Effector CD4-positive, alpha-beta T cell (primary cell): Measurements from ENCODE around the gene RPS17.
"Not testable (repeated sequence)": the region's sequence is repeated elsewhere in the genome, so short reads cannot be mapped to it uniquely, and the experiment has no call there.

Experiments used
- DNase-seq: peaks from one replicate; pipeline ENCODE4 v3.0.0-alpha.2; 2020

RPS17 gene

DNA sequence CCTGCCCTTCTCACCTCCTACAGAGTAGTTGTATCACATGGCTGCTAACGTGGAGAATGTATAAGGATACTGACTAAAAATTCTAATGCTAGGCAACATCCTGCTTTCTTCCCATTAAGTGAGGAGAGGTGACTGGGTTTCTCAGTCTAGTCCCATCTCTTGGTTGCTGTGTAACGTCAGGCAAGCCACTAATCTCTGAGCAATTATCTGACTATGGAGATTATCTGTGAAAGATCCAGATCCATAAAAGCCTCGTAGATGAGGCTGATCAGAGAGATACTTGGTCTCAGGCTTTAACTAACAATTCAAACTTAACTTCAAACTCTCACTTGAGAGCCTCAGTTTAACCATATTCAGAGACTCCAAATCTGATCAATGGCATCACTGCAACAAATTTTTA lies 4.7 kb upstream of the RPS17 start:
- DNase-seq: no peak

GRCh38 chr15:82544431-82544830 lies 4.2 kb upstream of the RPS17 start:
- DNase-seq: no peak

DNA sequence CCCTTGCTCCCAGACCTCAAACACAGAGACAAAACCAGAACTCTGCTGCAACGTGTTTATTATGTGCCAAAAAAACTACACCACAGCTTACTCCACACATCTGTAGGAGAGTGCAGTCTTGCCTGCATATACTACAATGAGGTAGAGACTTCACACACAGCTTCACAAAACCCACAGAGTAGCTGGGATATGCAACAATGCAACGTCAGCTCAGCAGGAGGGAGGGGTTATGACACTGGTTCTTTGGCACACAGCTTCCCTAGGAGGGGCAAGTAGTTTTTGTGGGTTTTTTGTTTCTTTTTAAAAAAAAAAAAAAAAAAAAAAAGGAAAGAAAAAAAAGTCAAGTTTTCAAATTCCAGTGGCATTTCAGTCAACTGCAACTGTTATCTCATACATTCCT lies 2.9 kb upstream of the RPS17 start:
- DNase-seq: no peak

- DNase-seq: no peak
Measured at GRCh38 chr15:82540984-82541431, 751 bp upstream of the RPS17 start.

DNA sequence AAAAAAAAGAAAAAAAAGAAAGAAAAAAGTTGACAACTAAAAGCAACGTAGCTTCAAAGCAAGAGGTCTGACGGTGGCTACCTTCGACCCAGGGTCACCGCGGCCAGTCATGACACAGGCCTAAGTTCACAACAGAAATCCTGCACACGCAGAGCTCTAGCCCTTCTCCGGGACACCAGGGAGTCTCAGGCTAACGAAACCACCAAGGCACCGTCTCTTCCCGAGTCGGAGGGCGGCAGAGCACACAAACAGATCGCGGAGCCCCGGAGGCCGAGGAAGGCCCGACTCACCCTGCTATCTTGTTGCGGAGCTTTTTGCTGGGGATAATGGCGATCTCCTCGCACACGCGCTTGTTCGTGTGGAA lies 584 bp downstream of the RPS17 start:
- DNase-seq: no peak

GRCh38 chr15:82538961-82539690 lies 1.1 kb downstream of the RPS17 start:
- DNase-seq: no peak

DNA sequence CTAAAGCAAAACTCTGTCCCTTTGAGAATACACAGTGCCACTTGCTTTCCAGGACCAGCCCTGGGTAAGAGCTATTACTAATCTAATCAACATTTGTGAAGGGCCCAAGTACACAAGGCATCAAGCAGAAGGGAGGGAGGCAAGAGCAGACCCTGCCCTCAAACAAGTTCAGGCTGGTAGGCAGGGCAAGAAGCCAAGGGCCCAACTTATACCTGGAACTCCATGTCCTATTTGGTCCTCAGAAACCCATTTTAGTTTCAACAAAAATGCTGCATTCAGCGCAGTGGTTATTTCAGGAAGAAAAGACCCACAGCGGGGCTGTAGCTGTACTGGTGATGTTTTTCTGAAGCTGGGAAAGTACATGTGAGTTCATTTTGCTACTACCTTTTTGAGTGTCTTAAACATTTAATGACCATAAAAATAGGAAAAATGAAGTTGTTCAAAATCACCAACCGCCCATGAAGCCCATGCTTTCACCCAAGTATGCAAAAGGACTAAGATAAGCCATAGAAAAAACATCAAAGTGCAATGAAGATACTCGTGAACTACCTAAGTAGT lies 2.8 kb downstream of the RPS17 start:
- no peak for DNase-seq

- no peak for DNase-seq
Measured at GRCh38 chr15:82536409-82537350, 3.6 kb downstream of the RPS17 start.

GRCh38 chr15:82535566-82536408 lies 4.5 kb downstream of the RPS17 start:
- DNase-seq: no peak

GRCh38 chr15:82535151-82535550 lies 5.1 kb downstream of the RPS17 start:
- not testable (repeated sequence) for DNase-seq

DNA sequence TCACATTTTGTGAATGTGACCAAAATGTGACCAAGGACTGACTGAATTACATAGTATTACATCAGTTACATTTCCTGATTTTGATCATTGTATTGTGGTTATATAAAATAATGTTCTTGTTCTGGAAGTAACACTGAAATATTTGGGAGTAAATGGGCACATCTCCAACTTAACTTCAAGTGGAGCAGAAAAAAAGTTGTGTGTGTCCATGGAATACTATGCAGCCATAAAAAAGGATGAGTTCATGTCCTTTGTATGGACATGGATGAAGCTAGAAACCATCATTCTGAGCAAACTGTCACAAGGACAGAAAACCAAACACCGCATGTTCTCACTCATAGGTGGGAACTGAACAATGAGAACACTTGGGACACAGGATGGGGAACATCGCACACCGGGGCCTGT lies 5.8 kb downstream of the RPS17 start:
- not testable (repeated sequence) for DNase-seq

- DNase-seq: no peak
Measured at GRCh38 chr15:82533801-82534200, 6.5 kb downstream of the RPS17 start.

GRCh38 chr15:82532991-82533481 lies 7.2 kb downstream of the RPS17 start:
- DNase-seq: no peak

DNA sequence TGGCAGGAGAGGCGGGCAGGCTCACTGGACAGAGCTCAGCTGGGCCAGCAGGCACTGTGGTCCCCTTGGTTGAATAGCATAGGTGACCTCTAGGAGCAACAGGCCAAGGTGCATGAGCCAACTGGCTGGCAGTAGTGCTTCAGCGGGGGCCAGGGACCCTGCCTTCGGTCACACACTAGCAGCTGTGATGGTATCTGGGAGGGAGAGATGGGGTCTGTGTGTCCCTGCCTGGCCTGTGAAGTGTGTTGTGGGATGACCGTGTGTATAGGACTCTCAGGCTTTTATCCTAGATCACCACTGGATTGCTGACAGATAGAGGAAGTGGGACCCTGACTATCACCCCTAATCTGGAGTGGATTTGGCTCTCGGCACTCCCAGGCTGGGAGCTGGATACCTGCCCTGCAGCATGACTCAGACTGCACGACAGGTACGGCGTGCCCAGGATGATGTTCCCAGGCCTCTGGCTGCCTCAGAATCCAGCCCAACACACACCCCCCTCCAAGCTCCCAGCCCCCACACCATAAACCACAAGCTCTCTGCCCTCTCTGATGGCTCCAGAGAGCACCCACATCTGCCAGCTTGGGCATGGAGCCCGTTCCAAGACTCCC lies 7.8 kb downstream of the RPS17 start:
- no peak for DNase-seq

DNA sequence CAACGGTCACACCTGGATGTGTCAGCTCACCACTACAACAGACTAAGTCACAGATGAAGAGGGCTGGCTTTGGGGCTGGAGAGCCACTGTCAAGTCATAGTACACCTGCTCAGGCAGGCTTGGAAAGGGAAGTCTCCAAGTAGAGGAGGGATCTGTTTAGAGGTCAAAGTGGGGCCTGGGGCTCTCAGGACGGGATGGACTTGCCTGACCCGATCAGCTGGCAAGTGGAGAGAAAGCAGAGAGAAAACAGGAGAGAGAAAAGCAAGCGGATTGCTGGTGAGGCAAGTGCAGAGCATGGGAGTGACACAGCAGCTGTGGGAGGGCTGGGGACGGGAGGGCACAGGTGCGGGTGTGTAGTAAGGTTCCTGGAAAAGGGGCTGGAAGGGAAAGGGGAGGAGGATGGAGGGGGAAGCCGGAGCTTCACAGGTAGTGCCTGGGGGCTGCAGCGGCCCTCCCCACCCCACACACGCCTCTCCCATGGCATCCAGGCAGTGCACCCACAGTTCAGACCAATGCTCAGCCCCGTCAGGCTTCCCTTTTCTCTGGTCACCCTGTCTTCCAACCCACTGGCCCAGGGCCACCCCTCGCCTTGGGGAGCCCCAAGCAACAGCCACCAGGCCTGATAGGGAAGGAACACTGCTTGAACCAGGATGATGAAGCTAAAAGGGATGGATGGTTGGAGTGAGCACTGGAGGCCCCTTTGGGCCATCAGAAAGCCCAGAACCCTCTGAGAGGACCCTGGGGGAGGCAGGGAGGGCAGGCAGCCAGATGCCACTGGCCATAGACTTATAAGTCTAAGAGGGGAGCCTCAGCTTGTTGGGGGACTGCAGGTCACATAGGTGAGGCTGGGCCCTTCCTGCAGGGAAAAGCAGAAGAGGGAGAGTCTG lies 8.5 kb downstream of the RPS17 start:
- no peak for DNase-seq

GRCh38 chr15:82530606-82531379 lies 9.5 kb downstream of the RPS17 start:
- peak; percentile 64 for DNase-seq

- no peak for DNase-seq
Measured at GRCh38 chr15:82530006-82530405, 10.3 kb downstream of the RPS17 start.

GRCh38 chr15:82513587-82513986 lies 26.7 kb downstream of the RPS17 start:
- DNase-seq: not testable (repeated sequence)

GRCh38 chr15:82507693-82508092 lies 32.6 kb downstream of the RPS17 start:
- DNase-seq: not testable (repeated sequence)

GRCh38 chr15:82507087-82507486 lies 33.2 kb downstream of the RPS17 start:
- DNase-seq: not testable (repeated sequence)
